ENCODE data around the gene ATP5F1D. TPM values are rescaled to one million over a fixed set of nuclear protein-coding genes. Genes with fewer than 3 reads are reported as not detected.

ATP5F1D gene
- total and polyA plus RNA-seq, 2 of the 8 experiments (the other 6 are each of a cell fraction or from before 2014, with no cell fraction given) = 174 to 249 TPM

- no peak for TF ChIP-seq SP2 (IDR thresholded peaks at IDR 0.05; ENCODE audit: low read length)
- TF ChIP-seq HDAC6 (IDR thresholded peaks at IDR 0.05; ENCODE audit: low read depth, low read length) = no peak
- no peak for TF ChIP-seq KDM5A (IDR thresholded peaks at IDR 0.05; ENCODE audit: low read length)
- no peak for TF ChIP-seq SUZ12 (IDR thresholded peaks at IDR 0.05; ENCODE audit: low read length)
- TF ChIP-seq ZNF274 (IDR thresholded peaks at IDR 0.05; ENCODE audit: borderline replicate concordance, extremely low read depth, low read length) = no peak
Measured at GRCh38 chr19:1272423-1273262, 31.1 kb downstream of the ATP5F1D start (continued).

Data from H1 (cell line).